ENCODE data around the gene OVCA2.

DNA sequence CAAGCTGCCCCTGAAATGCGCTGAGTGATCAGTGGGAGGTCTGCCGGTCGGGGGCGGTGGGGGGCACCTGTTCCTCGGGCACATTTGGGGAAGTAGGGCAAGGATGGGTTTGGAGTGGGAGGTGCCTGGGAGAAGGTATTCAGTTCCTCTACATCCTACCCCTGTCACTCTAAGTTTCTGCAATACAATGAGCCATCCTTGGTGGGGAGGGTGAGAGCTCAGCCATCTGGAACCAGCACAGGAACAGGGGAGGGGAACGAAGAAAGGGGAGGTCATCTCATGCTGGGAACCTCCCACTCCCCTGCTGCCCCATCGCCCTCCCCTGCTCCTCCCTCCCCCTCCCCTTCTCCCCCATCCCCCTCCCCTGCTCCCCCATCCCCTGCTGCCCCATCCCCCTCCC lies 7.7 kb upstream of the OVCA2 start:
- TF ChIP-seq EP300 (IDR thresholded peaks at IDR 0.05) (no peak), POLR2A (IDR thresholded peaks at IDR 0.05) (no peak)
- TF ChIP-seq, protein P1, sequence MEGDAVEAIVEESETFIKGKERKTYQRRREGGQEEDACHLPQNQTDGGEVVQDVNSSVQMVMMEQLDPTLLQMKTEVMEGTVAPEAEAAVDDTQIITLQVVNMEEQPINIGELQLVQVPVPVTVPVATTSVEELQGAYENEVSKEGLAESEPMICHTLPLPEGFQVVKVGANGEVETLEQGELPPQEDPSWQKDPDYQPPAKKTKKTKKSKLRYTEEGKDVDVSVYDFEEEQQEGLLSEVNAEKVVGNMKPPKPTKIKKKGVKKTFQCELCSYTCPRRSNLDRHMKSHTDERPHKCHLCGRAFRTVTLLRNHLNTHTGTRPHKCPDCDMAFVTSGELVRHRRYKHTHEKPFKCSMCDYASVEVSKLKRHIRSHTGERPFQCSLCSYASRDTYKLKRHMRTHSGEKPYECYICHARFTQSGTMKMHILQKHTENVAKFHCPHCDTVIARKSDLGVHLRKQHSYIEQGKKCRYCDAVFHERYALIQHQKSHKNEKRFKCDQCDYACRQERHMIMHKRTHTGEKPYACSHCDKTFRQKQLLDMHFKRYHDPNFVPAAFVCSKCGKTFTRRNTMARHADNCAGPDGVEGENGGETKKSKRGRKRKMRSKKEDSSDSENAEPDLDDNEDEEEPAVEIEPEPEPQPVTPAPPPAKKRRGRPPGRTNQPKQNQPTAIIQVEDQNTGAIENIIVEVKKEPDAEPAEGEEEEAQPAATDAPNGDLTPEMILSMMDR (IDR thresholded peaks at IDR 0.05): no peak
